Loucy (cell line): ENCODE results near the gene C19orf12.

Experiments
- H2AFZ ChIP-seq: fragments of 200-600 bp; sonication (generic); 2 replicates; pipeline ENCODE4 v1.6.0; 2016; ENCODE audit warnings: antibody characterized with exemption, mild to moderate bottlenecking, low read length, moderate library complexity
- H3F3A ChIP-seq: fragments of 200-600 bp; 2 replicates; pipeline ENCODE4 v1.6.0; 2016; ENCODE audit warnings: antibody characterized with exemption, low read depth, mild to moderate bottlenecking
- H3K27me3 ChIP-seq: fragments of 200-600 bp; sonication (generic); 2 replicates; pipeline ENCODE4 v1.6.1; 2014; ENCODE audit warnings: low read length, mild to moderate bottlenecking; ENCODE audit not compliant: insufficient read depth, poor library complexity, severe bottlenecking
- H3K36me3 ChIP-seq: fragments of 200-600 bp; sonication (generic); 2 replicates; pipeline ENCODE4 v1.6.1; 2016; ENCODE audit warnings: low read length; ENCODE audit not compliant: insufficient read depth
- H3K4me1 ChIP-seq: fragments of 200-600 bp; sonication (generic); 2 replicates; pipeline ENCODE4 v1.5.1; 2014; ENCODE audit warnings: low read length, mild to moderate bottlenecking; ENCODE audit not compliant: insufficient read depth, poor library complexity, severe bottlenecking
- H3K4me2 ChIP-seq: fragments of 200-600 bp; sonication (generic); 2 replicates; pipeline ENCODE4 v1.6.0; 2014; ENCODE audit warnings: antibody characterized with exemption, low read length, low read depth, mild to moderate bottlenecking; ENCODE audit not compliant: poor library complexity, severe bottlenecking
- H3K4me3 ChIP-seq: fragments of 200-600 bp; sonication (generic); 2 replicates; pipeline ENCODE4 v1.5.1; 2014; ENCODE audit warnings: low read length, mild to moderate bottlenecking, mixed read lengths; ENCODE audit not compliant: poor library complexity, severe bottlenecking
- H3K79me2 ChIP-seq: fragments of 200-600 bp; sonication (generic); 2 replicates; pipeline ENCODE4 v1.6.1; 2014; ENCODE audit warnings: low read length; ENCODE audit not compliant: insufficient read depth
- H3K9ac ChIP-seq: fragments of 200-600 bp; sonication (generic); 2 replicates; pipeline ENCODE4 v1.6.0; 2014; ENCODE audit warnings: mild to moderate bottlenecking, low read depth, low read length, moderate library complexity; ENCODE audit not compliant: poor library complexity, severe bottlenecking
- H3K9me2 ChIP-seq: fragments of 200-600 bp; sonication (generic); replicated peaks from 2 replicates; pipeline ENCODE4 v1.6.1; 2016; ENCODE audit warnings: low read depth, low read length, mixed read lengths
- H3K9me3 ChIP-seq: fragments of 200-600 bp; sonication (generic); 2 replicates; pipeline ENCODE4 v1.6.1; 2014; ENCODE audit warnings: mild to moderate bottlenecking, antibody characterized with exemption, low read length, low read depth; ENCODE audit not compliant: insufficient read depth
- H4K20me1 ChIP-seq: fragments of 200-600 bp; sonication (generic); 2 replicates; pipeline ENCODE4 v1.6.0; 2014; ENCODE audit warnings: antibody characterized with exemption, low read length, mild to moderate bottlenecking; ENCODE audit not compliant: insufficient read depth, poor library complexity, severe bottlenecking
- EZH2phosphoT487 ChIP-seq: fragments of 200-600 bp; IDR thresholded peaks from 2 replicates; pipeline ENCODE4 v1.6.1; 2018; ENCODE audit warnings: antibody characterized with exemption, mild to moderate bottlenecking, moderate library complexity, borderline replicate concordance
- TF ChIP-seq, protein P1 (sequence below): fragments of 200-600 bp; sonication (generic); conservative IDR thresholded peaks from 2 replicates; pipeline ENCODE4 v1.5.1; 2014; ENCODE audit warnings: mild to moderate bottlenecking, antibody characterized with exemption, low read length

The C19orf12 gene

GRCh38 chr19:29675120-29675649 is 39.9 kb downstream of the C19orf12 start:
- Histone ChIP-seq H3K9ac (no peak overlapping the region), H3K4me2 (no peak overlapping the region), H2AFZ (no peak overlapping the region), H3K4me1 (peaks cover 36% of the 10 kb centered on the region), H3K9me2 (no peaks in the 10 kb centered on the region), H3K79me2 (peaks cover 48% of the 10 kb centered on the region), H3F3A (no peaks in the 10 kb centered on the region), H3K9me3 (no peaks in the 10 kb centered on the region), H4K20me1 (no peaks in the 10 kb centered on the region), H3K36me3 (peaks cover 27% of the 10 kb centered on the region; the same call in 1 of the 2 replicates), H3K27me3 (no peaks in the 10 kb centered on the region), H3K4me3 (no peak overlapping the region)
- TF ChIP-seq EZH2phosphoT487, result no peak
- TF ChIP-seq, protein P1, sequence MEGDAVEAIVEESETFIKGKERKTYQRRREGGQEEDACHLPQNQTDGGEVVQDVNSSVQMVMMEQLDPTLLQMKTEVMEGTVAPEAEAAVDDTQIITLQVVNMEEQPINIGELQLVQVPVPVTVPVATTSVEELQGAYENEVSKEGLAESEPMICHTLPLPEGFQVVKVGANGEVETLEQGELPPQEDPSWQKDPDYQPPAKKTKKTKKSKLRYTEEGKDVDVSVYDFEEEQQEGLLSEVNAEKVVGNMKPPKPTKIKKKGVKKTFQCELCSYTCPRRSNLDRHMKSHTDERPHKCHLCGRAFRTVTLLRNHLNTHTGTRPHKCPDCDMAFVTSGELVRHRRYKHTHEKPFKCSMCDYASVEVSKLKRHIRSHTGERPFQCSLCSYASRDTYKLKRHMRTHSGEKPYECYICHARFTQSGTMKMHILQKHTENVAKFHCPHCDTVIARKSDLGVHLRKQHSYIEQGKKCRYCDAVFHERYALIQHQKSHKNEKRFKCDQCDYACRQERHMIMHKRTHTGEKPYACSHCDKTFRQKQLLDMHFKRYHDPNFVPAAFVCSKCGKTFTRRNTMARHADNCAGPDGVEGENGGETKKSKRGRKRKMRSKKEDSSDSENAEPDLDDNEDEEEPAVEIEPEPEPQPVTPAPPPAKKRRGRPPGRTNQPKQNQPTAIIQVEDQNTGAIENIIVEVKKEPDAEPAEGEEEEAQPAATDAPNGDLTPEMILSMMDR, result no peak

- Histone ChIP-seq H3K36me3 (peaks cover 27% of the 10 kb centered on the region; the same call in 1 of the 2 replicates), H3K4me3 (no peak overlapping the region), H3K9ac (no peak overlapping the region), H2AFZ (no peak overlapping the region), H4K20me1 (no peaks in the 10 kb centered on the region), H3K79me2 (peaks cover 54% of the 10 kb centered on the region), H3K27me3 (no peaks in the 10 kb centered on the region), H3K9me3 (no peaks in the 10 kb centered on the region), H3F3A (no peaks in the 10 kb centered on the region), H3K4me2 (no peak overlapping the region), H3K4me1 (peaks cover 30% of the 10 kb centered on the region), H3K9me2 (no peaks in the 10 kb centered on the region)
- TF ChIP-seq EZH2phosphoT487, result no peak
- TF ChIP-seq, protein P1, result no peak
Observed at GRCh38 chr19:29674374-29675119, 40.5 kb downstream of the C19orf12 start.

- no peaks in the 10 kb centered on the region for H3K9me3 ChIP-seq
- TF ChIP-seq, protein P1, result no peak
- H3F3A ChIP-seq, result no peaks in the 10 kb centered on the region
- no peaks in the 10 kb centered on the region for H4K20me1 ChIP-seq
- no peaks in the 10 kb centered on the region for H3K9me2 ChIP-seq
- peak overlapping the region; percentile 56 for H3K9ac ChIP-seq
- H3K4me3 ChIP-seq, result peak overlapping the region; percentile 47
- peaks cover 34% of the 10 kb centered on the region for H3K4me1 ChIP-seq
- H3K27me3 ChIP-seq, result no peaks in the 10 kb centered on the region
- peak overlapping the region; percentile 64 for H3K4me2 ChIP-seq
- peaks cover 27% of the 10 kb centered on the region; the same call in 1 of the 2 replicates for H3K36me3 ChIP-seq
- no peak overlapping the region for H2AFZ ChIP-seq
- peaks cover 62% of the 10 kb centered on the region for H3K79me2 ChIP-seq
Observed at GRCh38 chr19:29673451-29674371, 41.4 kb downstream of the C19orf12 start.
